GM18508 (cell line): ENCODE results near the gene SLC9A5.

Experiments
- ATAC-seq: cut with Tn5 transposase; IDR thresholded peaks from one replicate; pipeline ENCODE4 v1.9.1; 2021; ENCODE audit warnings: moderate number of reproducible peaks; ENCODE audit not compliant: insufficient read depth, unreplicated experiment

Gene SLC9A5

DNA sequence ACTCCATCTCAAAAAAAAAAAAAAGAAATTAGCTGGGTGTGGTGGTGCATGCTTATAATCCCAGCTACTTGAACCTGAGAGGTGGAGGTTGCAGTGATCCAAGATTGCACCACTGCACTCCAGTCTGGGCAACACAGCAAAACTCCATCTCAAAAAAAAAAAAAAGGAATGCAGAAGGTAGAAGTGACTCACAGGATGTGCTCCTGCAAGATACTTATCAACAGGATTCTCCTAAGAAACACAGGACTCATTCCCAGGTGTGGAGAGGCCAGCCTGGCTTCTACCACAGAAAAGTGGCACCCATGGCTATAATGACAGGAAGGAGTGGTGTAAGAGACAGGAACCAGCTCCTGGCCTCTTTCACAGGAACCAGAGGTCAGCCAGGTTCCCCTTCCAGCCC lies 36.0 kb upstream of the SLC9A5 start:
- no peak for ATAC-seq

DNA sequence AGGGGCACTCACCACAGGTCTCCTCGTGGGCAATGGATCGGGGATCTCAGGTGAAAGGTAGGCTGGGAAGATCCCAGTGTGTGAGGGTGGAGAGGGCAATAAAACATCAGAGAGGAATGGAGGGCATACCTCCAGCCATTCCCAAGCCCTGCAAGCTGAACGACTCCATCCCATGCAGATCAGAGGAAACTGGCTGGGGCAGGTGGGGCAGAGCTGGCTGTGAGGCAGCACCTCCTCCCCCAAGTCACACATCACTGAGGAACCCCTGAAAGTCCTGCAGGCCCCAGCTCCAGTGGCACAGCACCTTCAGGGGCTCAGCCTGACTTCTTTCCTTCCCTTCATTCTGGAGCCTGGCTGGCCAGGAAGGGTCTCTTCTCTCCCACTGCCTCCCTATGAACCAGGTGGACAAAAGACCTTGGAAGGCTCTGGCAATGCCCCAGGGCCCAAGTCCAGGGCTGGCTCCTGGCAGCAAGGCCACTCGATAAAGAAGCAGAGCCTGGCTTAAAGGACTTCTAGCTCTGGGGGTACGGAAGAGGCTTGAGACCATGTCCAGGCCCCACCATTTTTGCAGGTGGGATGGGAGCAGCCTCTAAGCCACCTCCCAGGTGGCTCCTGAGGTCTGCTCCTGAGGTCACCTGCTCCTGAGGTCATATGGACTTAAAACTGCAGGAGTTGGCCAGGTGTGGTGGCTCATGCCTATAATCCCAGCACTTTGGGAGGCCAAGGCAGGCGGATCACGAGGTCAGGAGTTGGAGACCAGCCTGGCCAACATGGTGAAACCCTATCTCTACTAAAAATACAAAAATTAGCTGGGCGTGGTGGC lies 35.4 kb upstream of the SLC9A5 start:
- no peak for ATAC-seq

DNA sequence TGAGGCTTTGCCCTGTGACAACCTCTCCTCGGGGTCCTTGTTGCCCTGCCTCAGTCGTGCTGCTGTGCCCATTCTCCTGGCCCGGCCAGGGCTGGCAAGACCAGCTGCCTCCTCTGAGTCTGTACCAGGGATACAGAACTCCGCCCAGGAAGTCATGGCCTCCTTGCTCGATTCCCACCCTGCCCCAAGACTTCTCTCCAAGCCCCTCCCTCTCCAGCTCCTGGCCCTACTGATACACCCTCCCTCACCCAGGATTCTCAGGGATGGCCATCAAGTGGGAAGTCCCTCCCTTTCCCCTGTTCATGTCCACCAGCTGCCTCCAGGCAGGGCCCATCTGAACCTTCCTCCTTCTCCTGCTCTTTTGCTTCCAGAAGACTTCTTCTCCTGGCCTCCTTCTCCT lies 33.1 kb upstream of the SLC9A5 start:
- ATAC-seq = no peak

DNA sequence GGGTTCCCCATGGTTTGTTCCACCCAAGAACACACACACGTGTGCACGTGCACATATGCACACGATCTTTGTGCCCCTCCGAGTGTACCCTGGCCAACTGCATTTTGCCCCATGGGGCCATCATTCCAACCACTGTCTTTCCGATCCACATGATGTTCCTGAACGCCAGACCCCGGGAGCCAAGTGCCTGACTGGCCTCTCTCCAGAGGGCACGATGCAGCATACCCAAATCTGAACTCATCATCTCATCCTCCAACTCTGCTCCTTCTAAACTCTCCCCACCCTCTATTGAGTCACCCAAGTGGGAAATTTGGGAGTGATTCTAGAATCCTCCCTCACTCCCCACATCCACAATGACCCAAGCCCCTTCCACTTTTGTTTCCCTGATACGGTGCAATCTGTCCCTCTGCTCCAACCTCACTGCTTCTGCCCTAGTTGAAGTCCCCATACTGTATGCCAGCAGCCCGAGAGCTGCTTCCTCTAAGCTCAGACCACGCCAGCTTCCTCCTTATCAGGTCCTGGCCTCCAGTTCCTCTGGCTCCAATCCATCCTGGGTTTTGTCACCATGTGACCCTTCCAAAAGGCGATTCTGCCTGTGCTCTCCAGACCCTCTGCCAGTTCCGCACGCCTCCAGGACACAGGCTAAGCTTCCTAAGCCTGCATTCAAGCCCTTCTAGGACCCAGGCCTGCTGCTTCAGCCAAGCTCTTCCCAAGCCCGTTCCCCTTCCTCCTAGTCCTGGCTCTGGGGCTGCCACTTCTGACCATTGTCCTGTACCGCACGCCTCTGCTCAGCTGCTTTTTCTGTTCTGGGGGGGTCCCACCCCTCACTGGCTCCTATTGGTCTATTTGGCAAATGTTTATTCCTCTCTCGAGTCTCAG lies 31.9 kb upstream of the SLC9A5 start:
- no peak for ATAC-seq

DNA sequence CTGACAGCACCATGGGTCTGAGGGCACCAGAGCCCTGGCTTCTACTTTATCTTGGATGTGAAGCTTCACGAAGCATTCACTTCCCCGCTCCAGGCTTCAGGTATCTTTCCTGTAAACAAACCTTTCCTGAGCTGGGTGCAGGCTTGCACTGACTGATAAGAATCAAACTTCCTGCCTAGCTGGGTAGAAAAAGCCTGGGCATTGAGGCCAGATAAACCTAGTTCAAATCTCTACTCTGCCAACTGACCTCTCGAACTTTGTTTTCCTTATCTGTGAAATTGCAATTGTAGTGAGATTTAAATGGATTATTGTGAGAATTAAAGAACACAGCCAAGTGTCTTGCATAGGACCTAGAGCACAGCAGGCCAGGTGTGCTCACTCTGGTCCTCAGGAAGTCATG lies 24.8 kb upstream of the SLC9A5 start:
- no peak for ATAC-seq

DNA sequence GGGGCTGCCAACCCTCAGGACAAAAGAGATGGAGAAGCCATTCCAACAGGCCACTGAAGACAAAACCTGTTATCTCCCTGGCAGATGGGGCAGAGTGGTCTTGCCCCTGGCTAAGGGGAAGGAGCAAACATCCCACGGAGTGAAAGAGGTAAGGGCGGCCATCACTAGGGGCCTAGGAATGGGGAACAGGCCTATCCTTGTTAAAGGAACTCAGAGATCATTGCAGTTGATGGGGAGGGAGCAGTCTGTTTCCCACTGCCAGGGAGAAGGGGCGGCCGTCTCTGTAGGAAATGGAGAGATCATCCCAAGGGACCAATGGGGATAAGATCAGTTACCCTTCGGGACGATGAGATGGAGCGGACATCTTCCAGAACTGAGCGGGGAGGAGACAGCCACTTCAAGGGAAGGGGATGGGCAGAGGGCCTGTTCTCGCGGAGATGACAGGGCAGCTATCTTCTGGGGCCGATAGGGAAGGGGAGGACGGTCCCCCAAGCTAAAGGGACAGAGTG lies 22.4 kb upstream of the SLC9A5 start:
- no peak for ATAC-seq

DNA sequence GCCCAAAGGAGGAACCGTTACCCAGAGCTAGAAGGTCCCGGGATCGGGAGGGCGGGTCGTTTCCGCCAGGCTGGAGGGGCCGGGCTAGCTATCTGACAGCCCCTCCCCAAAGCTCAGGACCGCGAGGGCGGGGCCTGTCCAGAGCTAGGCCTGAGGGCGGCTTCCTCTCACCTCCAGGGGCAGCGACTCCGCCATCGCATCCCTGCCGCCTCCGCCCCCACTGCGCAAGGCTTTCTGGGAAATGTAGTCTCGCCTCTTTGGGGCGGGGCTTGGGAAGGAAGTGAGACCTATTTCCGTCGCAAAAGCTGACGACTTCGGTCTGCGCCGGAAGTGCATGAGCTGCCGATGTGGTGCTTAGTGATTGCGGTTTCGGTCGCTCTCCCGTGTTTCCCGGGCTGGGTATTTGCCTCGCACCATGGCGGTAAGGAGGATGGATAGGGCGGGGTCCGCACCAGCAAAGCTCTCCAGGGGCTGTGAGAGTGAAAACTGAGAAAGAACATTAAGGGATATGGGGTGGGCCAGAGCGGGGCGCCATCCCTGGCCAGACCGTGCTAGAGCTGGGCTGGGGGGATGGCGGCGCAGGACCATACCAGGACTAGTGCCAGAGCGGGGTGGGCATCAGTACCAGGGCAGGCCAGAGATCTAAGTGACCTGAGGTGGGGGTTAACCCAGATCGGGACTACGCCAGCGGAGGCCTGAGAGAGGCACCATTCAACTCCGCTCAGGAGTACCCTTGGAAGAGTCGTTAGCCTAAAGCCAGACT lies 21.8 kb upstream of the SLC9A5 start, which contains the start of gene TMEM208:
TSS of gene TMEM208 (plus strand) at position 327 of the 763 bp plus-strand sequence. CDS start at position 416, 89 bp downstream.
- peak; percentile 48 for ATAC-seq

DNA sequence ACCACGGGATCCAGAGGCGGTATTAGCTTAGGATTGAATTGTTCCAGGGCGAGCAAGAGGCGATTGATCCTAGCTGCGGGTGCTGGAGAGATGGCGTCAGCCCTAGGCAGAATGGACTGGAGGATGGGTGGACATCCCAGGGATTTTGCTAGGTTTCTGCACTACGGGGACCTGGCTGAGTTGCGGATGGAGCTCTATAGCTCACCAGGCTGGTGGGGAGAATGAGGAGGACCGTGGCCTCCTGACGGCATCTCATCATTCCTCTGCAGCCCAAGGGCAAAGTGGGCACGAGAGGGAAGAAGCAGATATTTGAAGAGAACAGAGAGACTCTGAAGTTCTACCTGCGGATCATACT lies 21.2 kb upstream of the SLC9A5 start:
- no peak for ATAC-seq

DNA sequence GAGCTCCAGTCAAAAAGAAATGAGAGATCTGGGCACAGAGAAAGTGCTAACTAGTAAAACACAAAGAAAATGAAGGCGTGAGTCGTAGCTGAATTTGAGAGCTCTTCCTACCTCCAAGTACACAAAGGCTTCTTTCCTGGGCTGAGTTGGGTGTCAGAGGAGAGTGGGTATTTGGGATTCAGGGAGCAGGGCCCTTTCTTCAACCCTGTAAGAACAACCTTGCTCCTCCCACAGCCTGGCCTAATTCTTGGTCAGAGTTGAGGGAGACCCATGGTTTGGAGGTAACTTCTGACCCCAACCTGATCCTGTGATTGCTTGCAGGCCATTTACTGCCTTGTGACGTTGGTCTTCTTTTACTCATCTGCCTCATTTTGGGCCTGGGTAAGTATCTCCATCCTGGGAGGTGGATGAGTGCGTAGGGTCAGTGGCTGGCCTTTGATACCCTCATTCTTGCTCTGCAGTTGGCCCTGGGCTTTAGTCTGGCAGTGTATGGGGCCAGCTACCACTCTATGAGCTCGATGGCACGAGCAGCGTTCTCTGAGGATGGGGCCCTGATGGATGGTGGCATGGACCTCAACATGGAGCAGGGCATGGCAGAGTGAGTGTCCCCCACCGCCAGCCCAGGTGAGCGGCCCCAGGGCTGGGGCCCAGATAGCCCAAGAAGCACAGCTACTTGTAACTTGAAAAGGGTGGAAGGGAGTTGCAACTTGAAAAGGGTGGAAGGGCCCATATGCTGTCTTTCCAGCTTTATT lies 20.6 kb upstream of the SLC9A5 start:
- ATAC-seq = no peak

DNA sequence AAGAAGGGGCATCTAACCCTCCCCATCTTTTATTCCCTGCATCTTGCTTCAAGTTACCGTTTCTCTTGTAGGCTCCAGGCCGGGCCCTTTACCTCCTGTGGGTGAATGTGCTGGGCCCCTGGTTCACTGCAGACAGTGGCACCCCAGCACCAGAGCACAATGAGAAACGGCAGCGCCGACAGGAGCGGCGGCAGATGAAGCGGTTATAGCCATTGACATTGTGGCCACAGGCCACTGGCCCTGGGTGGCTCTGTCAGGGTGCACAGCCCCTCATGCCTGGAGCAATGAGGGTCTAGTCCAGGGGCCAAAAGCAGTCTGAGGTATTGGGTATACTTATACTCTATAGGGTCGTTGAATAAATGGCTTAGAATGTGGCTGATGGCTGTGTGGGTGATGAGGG lies 19.9 kb upstream of the SLC9A5 start:
- no peak for ATAC-seq

DNA sequence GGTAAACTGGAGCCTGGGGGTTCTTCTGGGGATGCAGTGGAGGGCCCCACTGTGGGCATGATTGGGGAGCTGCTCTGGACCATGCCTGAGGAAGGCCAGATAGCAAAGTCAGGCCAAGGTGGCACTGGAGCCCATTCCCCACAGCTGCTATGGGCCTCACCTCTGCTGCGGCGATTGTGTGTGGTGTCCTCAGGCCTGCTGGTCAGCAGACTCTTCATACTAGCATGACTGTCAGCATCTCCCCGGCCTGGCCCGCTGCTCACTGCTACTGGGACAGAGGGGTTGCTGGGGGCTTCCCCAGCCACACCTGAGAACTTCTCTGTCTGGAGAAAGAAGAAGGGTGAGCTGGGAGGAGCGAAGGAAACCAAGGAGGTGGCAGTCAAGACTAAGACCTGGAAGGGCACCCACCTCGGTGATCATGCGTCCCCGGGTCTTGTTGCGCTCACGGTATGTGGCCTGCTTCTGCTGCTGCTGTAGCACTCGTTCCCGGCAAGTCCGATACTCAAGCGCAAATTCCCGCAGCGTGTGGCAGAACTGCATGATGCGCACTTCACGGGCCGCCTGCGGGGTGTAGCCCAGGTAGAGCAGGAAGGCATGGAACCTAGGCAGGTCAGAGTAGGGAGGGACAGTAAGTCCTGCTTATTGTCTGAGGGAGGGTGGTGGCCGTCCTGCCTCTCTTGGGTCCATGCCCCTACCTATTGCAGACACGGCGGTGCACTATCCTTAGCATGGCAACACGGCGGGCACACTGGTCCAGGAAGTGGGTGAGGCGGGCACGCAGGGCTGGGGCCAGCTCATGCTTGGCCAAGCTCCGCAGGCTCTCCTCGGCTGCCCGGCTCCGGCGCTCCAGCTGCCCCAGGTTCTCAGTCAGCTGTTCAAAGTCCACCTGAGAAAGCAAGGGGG lies 18.6 kb upstream of the SLC9A5 start:
- no peak for ATAC-seq

DNA sequence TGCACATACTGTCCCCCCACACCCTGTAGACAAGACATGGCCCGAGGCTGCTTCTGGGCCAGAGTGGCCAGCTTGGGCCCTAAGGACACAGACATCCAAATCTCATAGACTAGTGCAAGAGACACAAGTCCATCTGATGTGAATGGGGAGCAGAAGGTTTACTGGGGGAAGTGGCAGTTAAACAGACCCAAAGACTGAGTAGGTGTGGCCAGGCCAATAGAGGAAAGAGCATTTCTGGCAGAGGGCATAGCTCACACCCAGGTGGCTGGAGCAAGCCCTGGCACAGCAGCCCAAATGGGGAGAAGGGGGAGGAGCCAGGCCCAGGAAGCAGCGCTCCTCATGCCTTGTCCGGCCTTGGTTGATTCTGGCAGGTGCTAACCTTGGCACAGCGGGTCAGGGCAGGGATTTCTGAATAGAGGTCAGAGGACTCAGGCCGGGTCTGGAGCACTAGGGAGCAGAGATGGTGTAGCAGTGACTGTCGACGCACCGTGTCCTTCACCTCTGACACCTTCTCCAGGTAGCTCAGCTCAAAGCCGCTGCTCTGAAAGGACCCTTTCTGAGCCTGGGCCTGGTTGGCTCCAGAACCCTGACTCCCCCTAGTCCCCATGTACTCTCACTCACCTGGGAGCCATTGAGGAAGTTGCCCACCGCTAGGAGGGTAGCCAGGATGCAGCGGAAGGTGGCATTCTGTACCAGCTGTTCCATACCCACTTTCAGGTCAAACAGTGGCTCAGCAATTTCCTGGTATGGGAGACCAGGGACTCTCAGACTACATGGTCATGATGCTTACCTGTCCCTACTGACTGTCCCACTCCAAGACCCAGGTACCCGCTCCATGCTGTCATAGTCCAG lies 17.7 kb upstream of the SLC9A5 start:
- ATAC-seq = no peak

DNA sequence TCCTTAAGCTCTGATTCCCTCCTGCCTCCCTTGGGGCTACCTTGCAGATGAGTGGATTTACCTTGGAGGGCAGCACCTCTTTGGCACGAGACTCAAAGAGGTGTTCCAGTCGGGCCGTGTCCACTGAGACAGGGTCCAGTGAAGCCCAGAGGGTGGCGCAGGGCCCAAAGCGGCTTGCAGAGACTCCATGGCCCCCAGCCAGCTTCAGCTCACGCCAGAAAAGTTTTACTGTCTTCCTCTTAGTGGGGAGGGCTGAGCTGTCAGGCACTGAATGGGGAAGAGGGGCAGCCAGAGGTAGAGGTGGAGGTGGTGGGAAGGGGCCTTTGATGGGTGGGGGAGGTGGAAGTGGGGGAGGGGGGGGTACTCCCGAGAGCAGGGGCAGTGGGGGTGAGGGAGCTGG lies 15.2 kb upstream of the SLC9A5 start:
- no peak for ATAC-seq

DNA sequence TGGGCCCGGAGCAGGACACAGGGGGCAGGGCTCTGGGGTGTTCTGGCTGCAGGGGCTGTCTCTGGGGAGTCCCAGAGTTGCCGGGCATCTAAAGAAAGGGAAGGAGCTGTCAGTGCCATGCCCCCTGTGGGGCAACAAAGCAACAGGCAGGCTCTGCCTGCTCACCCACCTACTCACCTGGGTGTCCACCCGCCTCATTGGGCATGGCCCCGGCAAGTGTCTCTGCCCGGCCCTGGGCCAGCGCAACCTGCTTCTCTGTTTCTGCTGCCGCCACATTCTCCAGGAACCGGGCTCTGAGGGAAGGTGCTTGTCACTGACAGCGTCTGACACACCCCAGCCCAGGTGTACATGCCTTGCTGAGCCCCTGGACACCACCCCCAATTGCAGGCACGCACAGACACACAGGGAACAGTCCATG lies 14.6 kb upstream of the SLC9A5 start:
- ATAC-seq = no peak

DNA sequence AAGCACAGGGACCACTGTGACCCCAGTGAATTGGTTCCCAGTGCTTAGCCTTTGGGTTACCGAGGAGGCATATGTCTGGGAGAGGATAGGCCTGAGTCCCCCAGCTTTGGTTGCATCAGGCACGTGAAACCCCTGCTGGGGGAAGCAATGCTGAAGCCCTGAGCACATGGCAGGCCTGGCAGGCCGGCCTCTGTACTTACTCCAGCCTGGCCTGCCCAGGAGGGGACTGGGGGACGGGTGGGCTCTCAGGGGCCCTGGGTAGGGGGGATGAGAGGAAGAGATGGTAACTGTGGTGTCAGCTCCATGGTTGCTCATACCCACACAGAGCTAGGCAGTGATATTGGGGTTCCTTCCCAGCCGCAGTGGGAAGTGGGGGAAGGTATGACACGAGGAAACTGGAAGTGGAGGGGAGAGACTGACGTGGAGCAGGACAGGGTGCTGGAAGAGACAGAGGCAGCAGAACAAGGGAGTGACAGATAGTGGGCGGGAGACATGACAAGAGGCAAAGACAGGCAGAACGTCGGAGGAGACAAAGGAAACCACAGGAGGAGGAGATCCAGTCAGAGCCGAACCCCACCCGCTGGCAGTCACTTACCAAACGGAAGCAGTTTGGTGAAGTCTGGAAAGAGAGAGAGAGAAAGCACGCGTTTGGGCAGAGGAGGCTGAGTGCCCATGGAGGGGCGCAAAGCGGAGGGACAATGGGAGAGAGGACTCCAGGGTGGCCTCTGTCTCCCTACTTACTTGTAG lies 12.8 kb upstream of the SLC9A5 start:
- ATAC-seq = no peak

DNA sequence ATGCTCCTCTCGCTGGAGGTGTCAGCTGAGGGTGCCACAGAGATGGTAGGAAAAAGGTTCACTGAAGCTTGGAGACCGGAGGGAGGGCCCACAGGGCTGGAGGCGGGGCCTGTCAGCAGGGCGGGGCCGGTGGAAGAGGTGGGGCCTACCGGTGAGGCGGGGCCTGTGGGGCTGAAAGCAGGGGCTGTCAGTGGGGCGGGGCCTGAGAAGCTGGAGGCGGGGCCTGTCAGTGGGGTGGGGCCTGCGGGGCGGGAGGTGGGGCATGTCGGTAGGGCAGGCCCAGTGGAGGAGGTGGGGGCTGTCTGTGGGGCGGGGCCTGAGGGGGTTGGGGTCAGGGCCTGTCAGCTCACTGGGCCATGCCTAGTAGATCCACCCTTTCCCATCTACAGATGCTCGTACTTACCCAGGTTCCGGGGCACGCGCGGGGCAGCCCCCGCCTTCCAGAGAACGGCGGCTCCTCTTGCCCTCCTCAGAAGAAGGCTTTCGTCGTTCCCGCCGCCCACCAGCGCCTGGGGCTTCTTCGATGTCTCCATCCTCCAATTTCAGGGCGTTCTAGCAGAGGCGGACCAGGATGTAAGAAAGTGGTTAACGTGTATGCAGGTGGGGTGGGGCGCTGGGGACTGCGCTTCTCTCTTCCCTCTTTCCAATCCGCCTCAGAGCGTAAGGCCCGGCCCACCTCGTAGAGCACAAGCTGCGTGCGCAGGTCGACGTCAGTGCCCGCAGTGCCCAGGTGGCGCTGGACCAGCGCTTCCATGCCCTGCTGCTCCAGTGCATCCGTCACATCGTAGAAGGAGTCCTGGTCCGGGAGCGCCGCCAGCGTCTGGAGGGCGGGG lies 12.0 kb upstream of the SLC9A5 start:
- ATAC-seq = no peak
